K562 (cell line): ENCODE results near the gene OMP. TPM values are rescaled to one million over a fixed set of nuclear protein-coding genes. Genes with fewer than 3 reads are reported as not detected.
A peak's percentile ranks its signal among the peaks of the same experiment; 100 is the strongest.

Source experiments
- AFF1 ChIP-seq, 2 experiments: fragments of 450-650 bp; IDR thresholded peaks; 2 replicates each; pipeline ENCODE4 v1.6.1; 2018; ENCODE audit warnings: mild to moderate bottlenecking in 2 of 2, low read depth in 1 of 2; ENCODE audit not compliant: partially characterized antibody in 2 of 2
- IRF9 ChIP-seq: fragments of 450-650 bp; IDR thresholded peaks from 2 replicates; pipeline ENCODE4 v1.6.1; 2016; ENCODE audit warnings: missing biosample characterization, missing genetic modification characterization
- MAZ ChIP-seq, 2 experiments: fragments of 450-650 bp in 1 of 2; sonication (generic) in 1 of 2; formaldehyde crosslinking; IDR thresholded peaks in 1 of 2; conservative IDR thresholded peaks in 1 of 2; 2 replicates each; pipeline versions ENCODE4 v1.4.0 to v1.5.0; 2020; ENCODE audit warnings: mild to moderate bottlenecking in 1 of 2, missing genetic modification reagents in 1 of 2
- SRSF1 ChIP-seq: fragments of 200-400 bp; formaldehyde crosslinking; IDR thresholded peaks from 2 replicates; pipeline ENCODE4 v1.6.1; 2017; ENCODE audit warnings: mild to moderate bottlenecking, low read depth, low read length, moderate library complexity
- STAG1 ChIP-seq: sonication (generic); formaldehyde crosslinking; IDR thresholded peaks from 2 replicates; pipeline ENCODE4 v1.5.0; 2020; ENCODE audit warnings: missing genetic modification reagents, borderline replicate concordance
- TGIF2 ChIP-seq: sonication (generic); formaldehyde crosslinking; IDR thresholded peaks from 2 replicates; pipeline ENCODE4 v1.8.1; 2022; ENCODE audit warnings: mild to moderate bottlenecking, missing genetic modification reagents, moderate library complexity
- polyA plus RNA-seq, 8 experiments: library from polyadenylated mRNA; depleted of rRNA in 4 of 8; stranded (reverse) in 5 of 8; unstranded in 3 of 8; fragments of >200 nt; fragmentation: Nextera tagmentation in 2 of 8; fragmentation: Illumina TruSeq in 1 of 8; extraction: Ambion mirVana in 2 of 8; extraction: Trizol in 1 of 8; gene quantifications; 2 replicates each; pipeline versions ENCODE4 v1.2.1 to v1.2.3, GENCODE V29; 2011 to 2014; ENCODE audit warnings: inconsistent platforms in 1 of 8, missing spikeins in 1 of 8
- total RNA-seq, 7 experiments: library from RNA; depleted of rRNA in 6 of 7; stranded (reverse); fragments of >200 nt in 6 of 7; fragmentation: Illumina TruSeq in 2 of 7; extraction: Trizol in 2 of 7; gene quantifications; 2 replicates each; pipeline versions ENCODE4 v1.2.1 to v1.2.3, GENCODE V29; 2011 to 2021; ENCODE audit warnings: low replicate concordance in 1 of 7

OMP gene
- total and polyA plus RNA-seq, 9 of the 15 experiments (the other 6 are each of a cell fraction or from before 2014, with no cell fraction given) = not detected

GRCh38 chr11:77066229-77067042 is 36.2 kb upstream of the OMP start, which contains the start of gene CAPN5 (continued):
- TF ChIP-seq IRF9 (tag) = no peak
- no peak for TF ChIP-seq AFF1 (IDR thresholded peaks at IDR 0.05; ENCODE audit: low read depth in 1 of 2, partially characterized antibody in 2 of 2)
- TF ChIP-seq TGIF2 = no peak
- TF ChIP-seq MAZ (CRISPR knock-in tag; conservative IDR thresholded peaks at IDR 0.05 in 1 of 2, IDR thresholded peaks at IDR 0.05 in 1 of 2) = peak; percentile 46 to 83; a peak in 2 of 4 replicates
- TF ChIP-seq SRSF1 = no peak
- no peak for TF ChIP-seq STAG1 (CRISPR knock-in tag)
